GM13977 (cell line): ENCODE data around the gene PRKCZ.

ENCODE experiments used
- DNase-seq: peaks from one replicate; pipeline ENCODE4 v3.0.0; 2012; ENCODE audit warnings: low spot score
- in situ Hi-C: fragments of 300-500 bp; cut with MboI; formaldehyde crosslinking; loops from one replicate; pipeline ENCODE4 v1.12.0; 2022; ENCODE audit warnings: low sequenced_read_pairs, low pct_unique_long_range_greater_than_20kb, mixed read lengths, inconsistent platforms; ENCODE audit not compliant: unreplicated experiment
- TF ChIP-seq, protein P1 (sequence below): IDR thresholded peaks from 2 replicates; pipeline ENCODE4 v1.5.1; 2012; ENCODE audit warnings: mild to moderate bottlenecking, control low read depth; ENCODE audit not compliant: insufficient read depth; ENCODE audit errors: extremely low read depth, missing control alignments

PRKCZ gene

DNA sequence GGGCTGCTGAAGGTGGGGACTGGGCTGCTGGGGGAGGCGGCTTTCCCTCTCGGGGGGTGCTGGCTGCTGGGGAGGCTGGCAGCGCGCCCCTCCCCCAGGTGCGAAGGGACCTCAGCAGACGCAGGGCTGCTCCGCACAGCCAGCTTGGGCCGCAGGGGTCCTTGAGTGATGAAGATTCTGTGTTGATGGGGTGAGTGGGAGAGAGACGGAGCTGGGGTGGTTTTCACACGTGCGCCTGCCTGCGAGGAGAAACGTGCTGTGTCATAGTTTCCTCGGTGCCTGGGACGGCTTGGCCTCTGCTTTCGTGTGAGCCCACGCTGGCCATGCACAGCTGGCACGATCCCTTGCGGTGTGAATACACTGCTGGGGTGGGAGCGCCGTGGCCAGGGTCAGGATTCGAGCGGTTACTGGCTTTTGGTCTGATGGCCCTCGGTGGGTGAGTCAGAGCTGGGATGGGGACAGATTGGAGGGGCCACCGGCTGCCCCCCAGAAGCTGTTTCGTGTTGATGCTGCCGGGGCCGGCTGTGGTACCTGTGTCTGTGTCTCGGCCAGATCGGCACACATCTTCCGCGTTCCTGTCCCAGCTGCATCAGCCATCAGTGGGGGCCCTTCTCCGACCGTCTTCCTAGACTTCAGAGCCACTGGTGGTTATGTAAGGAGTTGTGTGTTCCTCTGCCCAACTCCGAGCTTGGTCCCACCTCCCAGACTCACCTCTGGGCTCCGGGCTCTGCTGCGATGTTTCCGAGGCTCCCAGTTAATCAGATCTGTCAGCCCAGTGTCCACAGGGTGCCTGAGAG lies 24.9 kb downstream of the PRKCZ start:
- TF ChIP-seq, protein P1, sequence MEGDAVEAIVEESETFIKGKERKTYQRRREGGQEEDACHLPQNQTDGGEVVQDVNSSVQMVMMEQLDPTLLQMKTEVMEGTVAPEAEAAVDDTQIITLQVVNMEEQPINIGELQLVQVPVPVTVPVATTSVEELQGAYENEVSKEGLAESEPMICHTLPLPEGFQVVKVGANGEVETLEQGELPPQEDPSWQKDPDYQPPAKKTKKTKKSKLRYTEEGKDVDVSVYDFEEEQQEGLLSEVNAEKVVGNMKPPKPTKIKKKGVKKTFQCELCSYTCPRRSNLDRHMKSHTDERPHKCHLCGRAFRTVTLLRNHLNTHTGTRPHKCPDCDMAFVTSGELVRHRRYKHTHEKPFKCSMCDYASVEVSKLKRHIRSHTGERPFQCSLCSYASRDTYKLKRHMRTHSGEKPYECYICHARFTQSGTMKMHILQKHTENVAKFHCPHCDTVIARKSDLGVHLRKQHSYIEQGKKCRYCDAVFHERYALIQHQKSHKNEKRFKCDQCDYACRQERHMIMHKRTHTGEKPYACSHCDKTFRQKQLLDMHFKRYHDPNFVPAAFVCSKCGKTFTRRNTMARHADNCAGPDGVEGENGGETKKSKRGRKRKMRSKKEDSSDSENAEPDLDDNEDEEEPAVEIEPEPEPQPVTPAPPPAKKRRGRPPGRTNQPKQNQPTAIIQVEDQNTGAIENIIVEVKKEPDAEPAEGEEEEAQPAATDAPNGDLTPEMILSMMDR: no peak
- in situ Hi-C loops: no loop called here
- DNase-seq: no peak

DNA sequence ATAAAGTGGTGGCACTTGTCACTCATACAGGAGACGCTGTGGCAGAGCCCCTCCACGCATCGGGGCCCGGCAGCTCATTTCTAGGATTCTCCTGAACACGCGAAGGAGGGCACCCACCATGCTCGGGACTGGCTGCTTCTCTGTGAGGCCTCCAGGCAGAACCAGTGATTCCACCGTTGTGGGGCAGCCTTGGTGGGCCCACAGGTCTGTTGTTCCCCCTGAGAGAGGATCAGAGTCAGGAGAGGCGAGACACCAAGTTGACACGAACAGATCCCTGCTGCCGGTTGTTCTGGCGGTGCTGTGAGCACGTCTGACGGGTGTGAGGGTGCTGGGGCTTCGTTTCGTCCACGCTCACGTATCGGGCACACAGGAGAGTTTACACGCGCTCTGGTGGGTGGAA lies 26.6 kb downstream of the PRKCZ start:
- DNase-seq: no peak
- in situ Hi-C loops: no loop called here
- TF ChIP-seq, protein P1: no peak

DNA sequence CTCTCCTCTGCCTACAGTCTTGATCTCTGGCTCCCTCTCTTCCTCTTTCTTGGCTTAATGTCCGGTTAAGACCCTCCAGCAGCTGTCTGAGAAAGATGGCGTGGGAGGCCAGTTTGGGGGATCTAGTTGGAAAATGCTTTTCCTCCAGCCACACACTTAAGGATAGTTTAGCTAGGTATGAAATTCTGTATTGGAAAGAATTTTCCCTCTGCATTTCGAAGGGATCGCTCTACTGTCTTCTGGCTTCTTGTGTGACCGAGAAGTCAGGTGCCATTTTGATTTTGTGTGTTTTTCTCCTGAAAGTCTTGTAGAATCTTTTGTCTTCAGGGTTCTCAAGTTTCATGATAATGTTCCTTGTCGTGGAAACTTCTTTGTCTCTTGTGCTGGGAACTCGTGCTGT lies 28.0 kb downstream of the PRKCZ start:
- DNase-seq: no peak
- TF ChIP-seq, protein P1: no peak
- in situ Hi-C loops: no loop called here

DNA sequence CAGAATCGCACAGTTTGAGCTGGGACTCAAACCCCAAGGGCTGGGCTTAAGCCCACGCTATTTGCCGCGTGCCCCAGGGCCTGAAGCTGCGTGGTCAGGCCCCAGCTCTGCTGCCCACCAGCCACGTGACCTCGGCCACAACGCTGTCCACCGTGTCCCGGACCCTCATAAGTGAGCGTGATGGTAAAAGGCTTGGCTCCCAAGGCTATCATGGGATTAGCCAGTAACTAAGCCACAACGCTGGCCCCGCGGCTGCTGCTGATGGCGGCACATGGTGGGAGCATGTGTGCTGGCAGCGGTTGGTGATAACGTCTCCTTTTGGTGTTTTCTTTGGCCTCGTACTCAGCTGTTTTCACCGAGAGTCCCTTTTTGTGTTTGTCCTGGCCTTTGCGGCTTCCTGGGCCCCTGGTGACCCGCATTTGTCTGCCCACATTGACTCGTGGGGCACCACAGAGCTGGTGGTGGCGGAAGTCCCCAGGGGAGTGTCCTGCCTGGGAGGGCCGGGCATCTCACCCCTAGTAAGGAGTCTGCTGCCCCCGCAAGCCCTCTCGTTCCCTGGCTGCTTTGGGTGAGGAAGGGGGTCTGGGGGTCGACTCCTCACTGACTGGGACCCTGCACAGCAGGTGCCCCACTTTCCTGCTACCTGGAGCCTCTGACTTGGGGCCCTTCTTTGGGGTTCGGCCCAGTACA lies 29.3 kb downstream of the PRKCZ start:
- TF ChIP-seq, protein P1: no peak
- in situ Hi-C loops: no loop called here

DNA sequence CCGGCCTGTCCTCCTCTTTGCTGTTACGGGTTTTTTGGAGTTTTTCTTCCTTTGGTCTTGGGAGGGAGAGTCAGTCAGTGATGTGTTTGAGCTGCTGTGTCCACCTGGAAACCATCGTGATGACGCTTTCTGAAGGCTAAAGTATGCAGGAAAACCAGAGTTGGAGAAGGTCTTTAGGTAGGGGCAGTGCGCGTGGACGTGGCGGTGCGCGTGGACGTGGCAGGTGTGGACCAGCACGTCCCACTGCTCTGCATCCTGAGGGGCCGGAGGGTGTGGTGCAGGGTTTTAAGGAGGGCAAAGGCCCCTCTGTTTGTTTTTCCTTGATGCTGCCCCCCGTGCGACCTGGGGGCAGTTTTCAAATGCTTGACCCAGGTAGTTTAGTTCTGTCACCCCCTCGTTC lies 29.9 kb downstream of the PRKCZ start:
- DNase-seq: no peak

More for the DNA sequence above, 29.3 kb downstream of the PRKCZ start:
- no peak for DNase-seq

DNA sequence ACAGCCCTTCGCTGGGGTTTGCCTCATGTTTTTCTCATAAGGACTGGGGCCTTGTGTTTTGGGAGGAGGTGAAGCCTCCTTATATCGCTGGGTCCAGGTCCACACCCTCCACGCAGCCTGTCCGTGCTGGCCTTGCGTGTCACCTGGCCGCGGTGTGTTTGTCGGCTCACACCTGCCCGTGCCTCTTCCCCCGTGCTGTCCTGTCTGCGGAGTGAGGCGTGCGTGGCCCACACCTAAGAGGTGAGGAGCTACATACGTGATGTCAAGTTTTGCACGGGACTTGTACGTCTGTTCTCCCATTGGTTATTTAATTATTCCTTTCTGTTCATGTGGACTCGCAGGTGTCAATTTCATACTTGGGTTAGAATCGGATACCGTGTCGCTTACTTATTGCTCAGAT lies 30.7 kb downstream of the PRKCZ start:
- TF ChIP-seq, protein P1: no peak
- in situ Hi-C loops: no loop called here
- DNase-seq: no peak

More for the DNA sequence above, 29.9 kb downstream of the PRKCZ start:
- in situ Hi-C loops: no loop called here
- TF ChIP-seq, protein P1: no peak
